Hepatocyte (in vitro differentiated cells): Measurements from ENCODE around the gene GRIK4.

Experiments
- EZH2phosphoT487 ChIP-seq: fragments of 200-600 bp; sonication (generic); IDR thresholded peaks from one replicate; pipeline ENCODE4 v1.6.1; 2018; ENCODE audit warnings: antibody characterized with exemption, mild to moderate bottlenecking, low read depth, moderate library complexity; ENCODE audit not compliant: unreplicated experiment, severe bottlenecking
- TF ChIP-seq, protein P1 (sequence below): fragments of 200-600 bp; sonication (generic); IDR thresholded peaks from 2 replicates; pipeline ENCODE4 v1.5.1; 2016; ENCODE audit warnings: antibody characterized with exemption, mild to moderate bottlenecking; ENCODE audit not compliant: poor library complexity

DNA sequence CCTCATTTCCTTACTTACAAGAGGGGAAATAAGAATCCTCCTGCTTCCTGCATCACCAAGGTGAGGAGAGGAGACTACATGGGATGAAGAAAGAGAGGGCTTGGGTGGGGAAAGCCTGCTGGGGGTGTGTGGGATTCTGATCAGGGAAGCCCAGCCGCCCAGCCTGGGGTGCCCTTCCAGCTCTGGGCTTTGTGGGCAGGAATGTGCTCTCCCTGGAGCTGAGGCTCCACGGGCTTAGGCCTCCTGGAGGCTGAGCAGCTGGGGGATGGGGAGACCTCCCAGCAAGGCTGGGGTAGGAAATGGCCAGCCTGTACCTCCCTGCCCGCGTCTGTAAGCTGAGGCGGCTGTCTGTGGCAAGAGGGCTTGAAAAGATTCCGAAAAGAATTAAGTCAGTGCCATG lies 206.1 kb downstream of the GRIK4 start:
- TF ChIP-seq, protein P1, sequence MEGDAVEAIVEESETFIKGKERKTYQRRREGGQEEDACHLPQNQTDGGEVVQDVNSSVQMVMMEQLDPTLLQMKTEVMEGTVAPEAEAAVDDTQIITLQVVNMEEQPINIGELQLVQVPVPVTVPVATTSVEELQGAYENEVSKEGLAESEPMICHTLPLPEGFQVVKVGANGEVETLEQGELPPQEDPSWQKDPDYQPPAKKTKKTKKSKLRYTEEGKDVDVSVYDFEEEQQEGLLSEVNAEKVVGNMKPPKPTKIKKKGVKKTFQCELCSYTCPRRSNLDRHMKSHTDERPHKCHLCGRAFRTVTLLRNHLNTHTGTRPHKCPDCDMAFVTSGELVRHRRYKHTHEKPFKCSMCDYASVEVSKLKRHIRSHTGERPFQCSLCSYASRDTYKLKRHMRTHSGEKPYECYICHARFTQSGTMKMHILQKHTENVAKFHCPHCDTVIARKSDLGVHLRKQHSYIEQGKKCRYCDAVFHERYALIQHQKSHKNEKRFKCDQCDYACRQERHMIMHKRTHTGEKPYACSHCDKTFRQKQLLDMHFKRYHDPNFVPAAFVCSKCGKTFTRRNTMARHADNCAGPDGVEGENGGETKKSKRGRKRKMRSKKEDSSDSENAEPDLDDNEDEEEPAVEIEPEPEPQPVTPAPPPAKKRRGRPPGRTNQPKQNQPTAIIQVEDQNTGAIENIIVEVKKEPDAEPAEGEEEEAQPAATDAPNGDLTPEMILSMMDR: no peak
- TF ChIP-seq EZH2phosphoT487: no peak
